Endodermal cell (in vitro differentiated cells): ENCODE results near the gene C2orf81. TPM values are rescaled to one million over a fixed set of nuclear protein-coding genes. Genes with fewer than 3 reads are reported as not detected.
A peak's percentile ranks its signal among the peaks of the same experiment; 100 is the strongest.

ENCODE experiments used
- DNase-seq: peaks from one replicate; pipeline ENCODE4 v3.0.0-alpha.2; 2017
- H3K27ac ChIP-seq: 2 replicates; pipeline ENCODE4 v1.5.1; 2013; ENCODE audit warnings: mild to moderate bottlenecking, low read depth, low read length, moderate library complexity
- H3K27me3 ChIP-seq: 2 replicates; pipeline ENCODE4 v1.6.1; 2013; ENCODE audit warnings: mild to moderate bottlenecking, low read length, moderate library complexity; ENCODE audit not compliant: insufficient read depth, control insufficient read depth, poor library complexity, severe bottlenecking
- H3K36me3 ChIP-seq: 2 replicates; pipeline ENCODE4 v1.7.0; 2013; ENCODE audit warnings: mild to moderate bottlenecking, low read length, moderate library complexity; ENCODE audit not compliant: control insufficient read depth, insufficient read depth
- H3K4me1 ChIP-seq: one replicate; pipeline ENCODE4 v1.7.0; 2013; ENCODE audit warnings: low read length; ENCODE audit not compliant: control insufficient read depth, insufficient read depth
- H3K4me3 ChIP-seq: 2 replicates; pipeline ENCODE4 v1.5.1; 2013; ENCODE audit warnings: mild to moderate bottlenecking, low read length, moderate library complexity
- H3K9ac ChIP-seq: 2 replicates; pipeline ENCODE4 v1.6.1; 2013; ENCODE audit warnings: mild to moderate bottlenecking, low read length, moderate library complexity; ENCODE audit not compliant: poor library complexity, severe bottlenecking; ENCODE audit errors: extremely low read depth
- H3K9me3 ChIP-seq: 2 replicates; pipeline ENCODE4 v1.6.1; 2013; ENCODE audit warnings: mild to moderate bottlenecking, low read length, moderate library complexity; ENCODE audit not compliant: control insufficient read depth
- H3K27ac Mint-ChIP-seq: 2 replicates; pipeline ENCODE4 v1.8.0; 2020; ENCODE audit warnings: mixed read lengths
- H3K27me3 Mint-ChIP-seq: 2 replicates; pipeline ENCODE4 v1.8.0; 2021; ENCODE audit warnings: mild to moderate bottlenecking, mixed read lengths; ENCODE audit not compliant: insufficient read depth
- H3K36me3 Mint-ChIP-seq: 2 replicates; pipeline ENCODE4 v1.8.0; 2020; ENCODE audit warnings: low read depth, mixed read lengths
- H3K4me1 Mint-ChIP-seq: 2 replicates; pipeline ENCODE4 v1.8.0; 2020; ENCODE audit warnings: mixed read lengths
- H3K4me3 Mint-ChIP-seq: 2 replicates; pipeline ENCODE4 v1.8.0; 2020; ENCODE audit warnings: mild to moderate bottlenecking, moderate library complexity, mixed read lengths
- H3K9me3 Mint-ChIP-seq: 2 replicates; pipeline ENCODE4 v1.8.0; 2020; ENCODE audit warnings: mild to moderate bottlenecking, mixed read lengths
- CTCF ChIP-seq: fragments of 200-600 bp; sonication (generic); conservative IDR thresholded peaks from 2 replicates; pipeline ENCODE4 v1.5.0; 2021; ENCODE audit warnings: antibody characterized with exemption, mild to moderate bottlenecking
- WGBS, 2 experiments: methylation state at CpG; one replicate each; pipeline versions ENCODE4 v1.1.5 to v1.1.7; 2013; ENCODE audit warnings: missing lambda C conversion rate in 2 of 2, mixed read lengths in 1 of 2; ENCODE audit not compliant: insufficient coverage in 1 of 2, insufficient read length in 1 of 2; 5-methylcytosine and 5-hydroxymethylcytosine counted together
- total RNA-seq, 2 donors: library from RNA; stranded (reverse); fragmentation: NEBNext Ultra II Directional in 1 of 2; extraction: Animal tissue kit (Norgen Biotek cat#: 25700) in 1 of 2; gene quantifications; 2 replicates in 1 of 2; 3 replicates in 1 of 2; pipeline ENCODE4 v1.2.1, GENCODE V29; 2021

The C2orf81 gene
- total RNA-seq, 2 donors from 2014 or later = 3.8 to 4.8 TPM

DNA sequence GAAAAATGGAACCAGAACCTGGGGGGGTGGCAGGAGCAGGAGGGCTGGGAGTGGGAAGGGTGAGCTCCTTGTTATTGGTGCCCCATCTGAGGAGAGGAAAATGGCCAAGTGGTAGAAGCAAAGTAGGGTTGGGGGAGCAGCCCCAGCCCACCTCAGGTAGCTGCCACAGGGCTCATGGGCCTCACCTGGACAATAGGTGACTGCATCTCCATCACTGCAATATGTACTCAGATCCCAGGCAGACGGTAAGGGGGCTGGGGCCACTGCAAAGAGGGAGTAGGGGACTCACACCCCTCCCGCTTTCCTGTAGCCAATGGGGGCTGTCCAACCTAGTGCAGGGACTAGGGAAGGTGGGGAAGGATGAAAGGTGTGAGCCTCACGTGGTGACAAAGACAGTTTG, 4.2 kb downstream of the C2orf81 start:
- Histone ChIP-seq H3K9me3 (no peaks in the 10 kb centered on the region), H3K4me1 (no peaks in the 10 kb centered on the region), H3K4me3 (no peak overlapping the region), H3K9ac (no peak overlapping the region), H3K27ac (no peak overlapping the region), H3K36me3 (no peaks in the 10 kb centered on the region), H3K27me3 (peaks cover 8% of the 10 kb centered on the region)
- Mint-ChIP-seq H3K36me3 (no peaks in the 10 kb centered on the region), H3K9me3 (no peaks in the 10 kb centered on the region), H3K27ac (no peak overlapping the region), H3K27me3 (peaks cover 21% of the 10 kb centered on the region), H3K4me1 (peaks cover 10% of the 10 kb centered on the region), H3K4me3 (no peak overlapping the region)
- no peak for DNase-seq
- TF ChIP-seq CTCF = no peak
- 83 to 90% methylated on average over 2 to 3 of the region's 3 CpGs for WGBS, 2 experiments

- Histone ChIP-seq H3K9me3 (no peaks in the 10 kb centered on the region), H3K9ac (no peak overlapping the region), H3K27me3 (peaks cover 8% of the 10 kb centered on the region), H3K4me3 (no peak overlapping the region), H3K4me1 (no peaks in the 10 kb centered on the region), H3K36me3 (no peaks in the 10 kb centered on the region), H3K27ac (no peak overlapping the region)
- H3K4me1 Mint-ChIP-seq = peaks cover 10% of the 10 kb centered on the region
- no peak for DNase-seq
- no peak for TF ChIP-seq CTCF
- no peaks in the 10 kb centered on the region for H3K36me3 Mint-ChIP-seq
- peaks cover 21% of the 10 kb centered on the region for H3K27me3 Mint-ChIP-seq
- 78 to 100% methylated on average over 2 to 3 of the region's 3 CpGs for WGBS, 2 experiments
- H3K9me3 Mint-ChIP-seq = no peaks in the 10 kb centered on the region
- H3K27ac Mint-ChIP-seq = no peak overlapping the region
- no peak overlapping the region for H3K4me3 Mint-ChIP-seq
These were observed 4.6 kb downstream of the C2orf81 start for GRCh38 chr2:74416778-74417177.

DNA sequence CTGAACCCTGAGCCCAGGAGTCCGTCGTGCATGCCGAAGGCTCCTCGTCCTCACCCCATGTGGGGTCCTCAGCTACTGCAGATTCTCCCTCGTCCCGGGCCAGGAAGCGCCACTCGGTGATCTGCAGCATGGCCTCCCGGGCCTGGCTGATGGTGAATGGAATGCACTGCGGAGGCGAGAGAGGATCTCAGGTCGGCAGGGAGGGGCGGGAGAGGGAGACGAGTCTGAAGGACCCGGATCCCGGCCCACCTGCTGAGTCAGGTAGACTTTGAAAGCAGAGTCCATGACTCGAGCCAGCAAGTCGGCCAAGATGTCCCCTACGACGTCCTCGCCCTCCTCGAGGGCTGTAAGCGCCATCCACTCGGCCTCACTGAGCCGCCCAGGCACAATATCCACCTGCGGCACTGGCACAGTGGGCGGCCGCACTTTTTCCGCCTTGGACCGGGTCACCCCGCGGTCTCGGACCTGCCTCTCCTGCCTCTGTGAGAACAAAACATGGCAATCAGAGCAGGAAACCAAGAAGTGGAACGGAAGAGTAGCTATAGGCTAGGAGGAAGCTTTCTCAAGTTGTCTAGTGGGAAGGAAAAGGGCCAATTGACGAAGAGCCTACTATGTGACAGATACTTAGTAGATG, 5.5 kb downstream of the C2orf81 start:
- peaks cover 19% of the 10 kb centered on the region for H3K27me3 Mint-ChIP-seq
- H3K27ac Mint-ChIP-seq = no peak overlapping the region
- Histone ChIP-seq H3K9ac (no peak overlapping the region), H3K27me3 (peaks cover 8% of the 10 kb centered on the region), H3K36me3 (no peaks in the 10 kb centered on the region), H3K4me3 (no peak overlapping the region), H3K9me3 (no peaks in the 10 kb centered on the region), H3K4me1 (no peaks in the 10 kb centered on the region), H3K27ac (no peak overlapping the region)
- H3K36me3 Mint-ChIP-seq = no peaks in the 10 kb centered on the region
- H3K4me1 Mint-ChIP-seq = peaks cover 6% of the 10 kb centered on the region
- no peaks in the 10 kb centered on the region for H3K9me3 Mint-ChIP-seq
- TF ChIP-seq CTCF = no peak
- H3K4me3 Mint-ChIP-seq = peak overlapping the region; percentile 4
- WGBS, 2 experiments = 91 to 93% methylated on average over 24 to 34 of the region's 35 CpGs
- peak; percentile 57 for DNase-seq
